ENCODE data around the gene NXNL2.

NXNL2 gene

DNA sequence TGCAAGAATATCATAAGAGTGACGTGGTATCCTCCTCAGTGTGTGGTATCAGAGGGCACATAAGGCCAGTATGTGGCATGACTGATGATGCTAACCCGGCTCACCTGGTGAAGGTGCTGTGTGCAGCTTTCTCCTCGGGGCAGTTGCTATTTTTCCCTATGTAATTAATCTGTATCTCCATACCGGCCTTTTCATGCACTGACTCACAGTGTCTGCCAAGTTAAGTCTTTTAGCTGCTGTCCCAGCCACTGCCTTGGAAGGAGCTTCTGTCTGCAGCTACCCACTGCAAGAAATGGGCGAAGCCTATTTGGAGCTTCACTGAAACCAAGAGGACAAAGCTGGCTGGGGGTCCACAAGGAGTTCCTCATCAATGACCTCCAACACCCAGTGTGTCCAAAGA, 46.0 kb downstream of the NXNL2 start:
- DNase-seq, result no peak

DNA sequence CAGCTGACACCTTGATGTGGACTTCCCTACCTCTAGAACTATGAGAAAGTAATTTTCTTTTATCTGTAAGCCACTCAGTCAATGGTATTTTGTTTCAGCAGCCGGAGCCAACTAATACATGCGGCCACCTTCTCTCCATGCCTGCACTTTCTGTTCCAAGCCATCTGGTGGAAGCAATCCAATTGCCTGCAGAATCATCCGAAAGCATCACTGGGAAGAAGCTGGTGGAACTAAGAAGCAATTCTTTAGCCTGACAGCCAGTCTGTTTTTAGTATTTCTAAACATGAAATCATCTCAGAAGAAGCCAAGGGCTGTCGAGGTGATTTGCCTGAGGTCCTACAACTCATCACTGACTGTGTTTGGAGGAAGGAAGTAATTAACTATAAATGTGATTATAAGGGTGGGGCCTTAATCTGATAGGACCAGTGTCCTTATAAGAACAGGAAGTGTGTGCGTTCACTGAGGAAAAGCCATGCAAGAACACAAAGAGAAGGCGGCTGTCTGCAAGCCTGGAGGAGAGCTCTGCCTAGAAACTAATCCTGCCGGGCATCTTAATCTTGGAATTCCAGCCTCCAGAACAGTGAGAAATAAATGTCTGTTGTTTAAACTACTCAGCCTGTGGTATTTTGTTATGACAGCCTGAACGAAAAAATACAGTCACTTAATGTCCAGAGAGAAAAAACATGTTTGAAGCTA, 49.1 kb downstream of the NXNL2 start:
- no peak for DNase-seq

DNA sequence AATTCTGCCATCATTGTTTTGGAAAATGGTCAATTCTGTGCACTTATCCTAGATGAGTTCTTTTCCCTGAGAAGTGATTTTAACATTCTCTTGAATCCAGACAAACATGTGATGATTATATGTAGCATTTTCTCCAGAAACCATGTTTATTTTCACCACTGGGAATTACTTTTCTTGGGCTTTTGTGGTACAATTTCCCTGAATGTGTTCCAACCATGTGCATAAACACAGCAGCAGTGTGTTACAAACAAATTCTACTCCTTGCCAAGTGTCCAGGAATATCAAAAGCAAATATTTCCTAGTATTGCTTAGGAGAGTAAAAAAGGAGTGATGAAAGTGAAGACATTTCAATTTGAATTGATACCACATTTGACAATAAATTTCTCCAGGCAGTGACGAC, 50.4 kb downstream of the NXNL2 start:
- no peak for DNase-seq

DNA sequence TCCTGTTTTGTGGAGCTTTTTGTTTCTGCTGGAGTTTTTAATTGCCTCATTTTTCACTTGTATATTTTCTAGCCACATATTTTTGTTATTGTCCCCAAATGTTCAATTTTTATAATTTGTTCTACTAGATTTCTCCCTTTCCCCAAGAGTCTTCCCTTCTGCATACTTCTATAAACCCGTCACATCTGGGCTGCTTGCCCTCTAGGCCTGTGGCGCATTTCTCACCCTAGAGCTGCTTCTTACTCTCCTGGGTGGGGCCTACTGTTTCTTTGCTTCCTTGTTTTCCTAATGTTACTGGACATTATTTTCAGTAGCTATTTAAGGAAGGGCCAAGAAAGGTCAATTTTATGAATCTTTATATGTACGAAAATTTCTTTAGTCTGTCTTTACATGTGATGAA, 51.5 kb downstream of the NXNL2 start:
- no peak for DNase-seq

DNA sequence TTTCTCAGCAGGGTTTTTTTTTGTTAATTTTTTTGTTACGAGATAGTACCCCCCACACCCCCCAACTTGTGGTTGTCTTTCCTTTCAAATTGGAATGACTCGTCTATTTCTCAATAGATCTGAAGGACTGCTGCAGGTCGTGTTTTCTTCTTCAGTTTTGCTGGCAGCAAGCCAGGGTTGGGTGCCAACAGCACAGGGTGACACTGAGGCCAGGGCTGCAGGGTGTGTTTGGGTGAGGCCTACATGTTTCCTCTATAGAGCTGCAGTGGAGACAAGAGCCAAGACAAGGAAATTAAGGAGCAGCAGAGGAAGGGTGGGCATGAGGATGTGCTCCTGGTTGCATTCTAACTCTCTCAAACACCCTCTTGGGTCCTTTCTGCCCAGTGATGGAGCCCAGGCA, 52.2 kb downstream of the NXNL2 start:
- DNase-seq, result no peak

DNA sequence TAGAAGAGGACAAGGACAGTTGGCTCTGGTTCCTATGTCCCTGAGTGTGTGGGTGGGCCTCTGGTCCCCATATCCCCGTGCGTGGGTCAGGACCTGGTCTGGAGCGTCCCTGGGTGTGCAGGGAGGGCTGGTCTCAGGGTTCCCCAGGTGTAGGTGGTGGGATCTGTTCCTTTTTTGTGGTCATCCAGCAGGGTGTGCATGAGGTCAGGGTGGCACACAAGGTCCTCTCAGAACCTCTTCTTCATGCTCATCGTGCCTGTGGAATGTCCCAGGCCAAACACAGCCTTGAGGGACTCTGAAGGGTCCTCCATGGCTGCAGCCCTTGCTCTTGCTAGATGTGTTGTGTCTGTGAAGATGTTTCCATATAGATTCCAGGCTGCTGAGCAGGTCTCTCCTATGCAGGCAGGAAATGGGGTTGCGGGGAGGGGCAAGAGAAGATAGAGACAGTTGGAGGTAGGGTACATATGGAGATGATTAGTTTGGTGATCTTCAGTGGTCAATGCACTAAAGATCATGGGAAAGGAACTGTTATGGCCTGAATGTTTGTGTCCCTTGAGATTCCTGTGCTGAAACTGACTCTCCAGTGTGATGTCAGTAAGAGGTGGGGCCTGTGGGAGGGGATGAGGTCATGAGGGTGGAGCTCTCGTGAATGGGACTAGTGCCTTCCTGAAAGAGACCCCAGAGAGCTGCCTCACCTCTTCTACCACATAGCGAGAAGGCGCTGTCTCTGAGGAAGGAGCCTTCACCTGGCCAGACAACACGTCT, 53.1 kb downstream of the NXNL2 start:
- DNase-seq, result no peak

DNA sequence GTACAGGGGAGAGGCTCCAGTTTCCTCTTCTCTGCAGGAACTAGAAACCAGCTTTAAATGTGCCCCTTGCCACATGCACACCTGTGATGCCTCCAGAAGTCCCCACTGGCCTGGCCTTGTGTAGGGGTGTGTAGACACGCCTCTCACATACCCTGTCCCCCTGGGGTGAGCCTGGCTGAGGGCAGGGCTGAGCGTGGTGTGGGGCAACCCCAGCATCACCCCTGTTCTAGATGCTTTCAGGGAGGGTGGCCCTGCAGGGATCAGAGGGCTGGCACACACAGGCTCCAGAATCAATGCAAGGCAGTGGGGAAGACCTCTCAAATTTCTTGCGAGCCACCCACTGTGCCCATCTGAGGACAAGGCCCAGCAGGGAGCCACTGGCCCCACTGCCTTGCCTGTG, 54.7 kb downstream of the NXNL2 start:
- DNase-seq, result no peak

DNA sequence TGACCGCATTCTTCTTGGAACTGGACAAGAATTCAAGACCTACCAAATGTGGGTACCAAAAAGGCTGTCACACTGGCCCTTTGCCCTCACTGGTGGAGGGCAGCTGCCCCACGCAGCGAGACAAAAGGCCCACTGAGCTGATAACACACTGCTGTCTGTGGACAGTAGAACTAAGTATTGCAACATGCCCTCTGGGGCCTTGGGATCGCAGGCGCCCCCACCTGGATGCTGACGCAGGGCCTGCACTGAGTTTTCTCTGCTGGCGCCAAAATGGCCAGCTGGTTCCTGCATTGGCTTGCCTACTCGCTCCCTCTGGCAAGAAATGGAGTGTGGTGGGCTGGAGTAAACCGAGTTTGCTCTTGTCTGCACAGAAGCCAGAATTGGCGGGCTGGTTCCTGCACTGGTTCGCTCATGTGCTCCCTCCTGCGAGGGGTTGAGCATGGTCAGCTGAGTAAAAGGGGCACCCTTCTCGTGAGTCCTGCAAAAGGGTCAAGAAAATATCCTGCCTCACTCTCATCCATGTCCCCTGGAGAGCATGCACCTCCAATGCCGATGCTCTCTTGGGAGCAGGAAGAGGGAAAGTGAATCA, 55.7 kb downstream of the NXNL2 start:
- DNase-seq, result no peak

DNA sequence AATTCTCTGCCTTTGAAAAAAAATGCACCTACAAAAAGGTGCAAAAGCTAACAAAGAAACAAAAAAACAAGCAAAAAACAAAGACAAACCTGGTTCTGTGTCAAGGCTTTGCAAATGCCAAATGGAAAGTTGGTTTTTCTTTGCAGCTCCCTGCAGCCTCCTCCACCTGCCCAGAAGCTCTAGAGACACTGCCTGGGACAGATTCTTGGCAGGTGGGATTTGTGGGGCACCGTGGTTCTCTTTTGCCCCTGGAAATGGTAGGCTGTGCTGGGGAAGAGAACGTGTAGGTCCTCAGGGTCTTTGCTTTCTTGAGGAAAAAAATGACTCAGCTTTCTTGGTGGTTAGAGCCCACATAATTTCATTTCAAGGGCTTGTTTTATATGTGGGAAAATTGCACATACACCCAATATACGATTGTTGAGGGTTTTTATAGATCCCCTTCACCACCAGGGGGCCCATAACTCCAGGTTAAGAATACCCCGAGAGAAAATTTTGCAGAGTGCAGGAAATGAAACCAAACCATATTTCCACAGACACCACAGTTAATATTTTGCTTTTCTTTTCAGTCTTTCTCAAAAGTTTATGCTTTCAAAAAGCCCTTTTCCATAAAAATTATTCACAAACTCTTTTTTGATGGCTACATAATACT, 58.7 kb downstream of the NXNL2 start:
- DNase-seq, result peak in 1 of 2 experiments; percentile 1
